SK-N-SH (cell line): Measurements from ENCODE around the gene RABL6. TPM values are rescaled to one million over a fixed set of nuclear protein-coding genes. Genes with fewer than 3 reads are reported as not detected.
"Not testable (repeated sequence)": the region's sequence is repeated elsewhere in the genome, so short reads cannot be mapped to it uniquely, and the experiment has no call there.

Experiments used
- CTCF ChIA-PET: fragments of 300-600, 350-600 bp; formaldehyde crosslinking; extraction: SDS; loops from one replicate; lab custom pipeline; 2021; lab: Yijun Ruan, JAX
- POLR2A ChIA-PET: fragments of 350-600 bp; sonication (Branson Sonifier 250); formaldehyde crosslinking; extraction: SDS; loops from one replicate; lab custom pipeline; 2020; ENCODE audit warnings: antibody characterized with exemption, inconsistent platforms; lab: Yijun Ruan, JAX
- DNase-seq: peaks from one replicate; pipeline ENCODE4 v3.0.0; 2012
- H2AFZ ChIP-seq: fragments of 200-600 bp; sonication (generic); 2 replicates; pipeline ENCODE4 v1.8.1; 2016; ENCODE audit warnings: antibody characterized with exemption, mild to moderate bottlenecking, low read depth
- H3F3A ChIP-seq: fragments of 200-600 bp; sonication (generic); replicated peaks from 2 replicates; pipeline ENCODE3; 2016; ENCODE audit warnings: antibody characterized with exemption, mild to moderate bottlenecking; ENCODE audit not compliant: insufficient read depth
- H3K27ac ChIP-seq, 2 experiments: fragments of 200-500 bp in 1 of 2; fragments of 200-600 bp in 1 of 2; sonication (Bioruptor generic) in 1 of 2; sonication (generic), shearing (Covaris generic) in 1 of 2; 2 replicates each; pipeline versions ENCODE4 v1.5.1 to v1.6.1; 2014 to 2016; ENCODE audit warnings: low read depth in 2 of 2, inconsistent platforms in 1 of 2, low read length in 1 of 2, mild to moderate bottlenecking in 1 of 2, mixed read lengths in 1 of 2
- H3K27me3 ChIP-seq: fragments of 200-600 bp; sonication (generic), shearing (Covaris generic); 2 replicates; pipeline ENCODE4 v1.6.1; 2016; ENCODE audit warnings: mixed run types; ENCODE audit not compliant: insufficient read depth
- H3K36me3 ChIP-seq, 2 experiments: fragments of 200-500 bp in 1 of 2; fragments of 200-600 bp in 1 of 2; sonication (Bioruptor generic) in 1 of 2; sonication (generic) in 1 of 2; replicated peaks in 1 of 2; 2 replicates each; pipeline versions ENCODE3 to v1.5.1; 2014 to 2016; ENCODE audit warnings: low read length in 1 of 2, mild to moderate bottlenecking in 1 of 2; ENCODE audit not compliant: insufficient read depth in 2 of 2, control insufficient read depth in 1 of 2
- H3K4me1 ChIP-seq, 2 experiments: fragments of 200-500 bp in 1 of 2; fragments of 200-600 bp in 1 of 2; sonication (Bioruptor generic) in 1 of 2; sonication (generic), shearing (Covaris generic) in 1 of 2; 2 replicates each; pipeline versions ENCODE4 v1.5.1 to v1.6.1; 2014 to 2016; ENCODE audit warnings: low read depth in 1 of 2, low read length in 1 of 2, mixed run types in 1 of 2; ENCODE audit not compliant: insufficient read depth in 2 of 2, control insufficient read depth in 1 of 2
- H3K4me2 ChIP-seq: fragments of 200-600 bp; sonication (generic), shearing (Covaris generic); 2 replicates; pipeline ENCODE4 v1.6.1; 2017; ENCODE audit warnings: mixed run types
- H3K4me3 ChIP-seq, 2 experiments: fragments of 200-500 bp in 1 of 2; fragments of 200-600 bp in 1 of 2; sonication (Bioruptor generic) in 1 of 2; sonication (generic), shearing (Covaris generic) in 1 of 2; 2 replicates each; pipeline versions ENCODE4 v1.5.1 to v1.8.1; 2014 to 2016; ENCODE audit warnings: low read depth in 2 of 2, inconsistent platforms in 1 of 2, low read length in 1 of 2, mild to moderate bottlenecking in 1 of 2, mixed read lengths in 1 of 2, moderate library complexity in 1 of 2
- H3K79me2 ChIP-seq: fragments of 200-600 bp; sonication (generic); 2 replicates; pipeline ENCODE4 v1.8.1; 2017; ENCODE audit warnings: mild to moderate bottlenecking; ENCODE audit not compliant: insufficient read depth
- H3K9ac ChIP-seq: fragments of 200-600 bp; sonication (generic); 2 replicates; pipeline ENCODE4 v1.6.1; 2017; ENCODE audit warnings: mixed run types
- H3K9me2 ChIP-seq: fragments of 200-600 bp; sonication (generic); 2 replicates; pipeline ENCODE4 v1.6.1; 2017; ENCODE audit warnings: mixed run types
- H3K9me3 ChIP-seq: fragments of 200-600 bp; sonication (generic); 2 replicates; pipeline ENCODE4 v1.6.1; 2017; ENCODE audit warnings: mixed run types, mild to moderate bottlenecking, moderate library complexity
- H4K20me1 ChIP-seq: fragments of 200-600 bp; sonication (generic); 2 replicates; pipeline ENCODE4 v1.6.1; 2017; ENCODE audit warnings: mild to moderate bottlenecking, mixed run types; ENCODE audit not compliant: insufficient read depth
- ELF1 ChIP-seq: IDR thresholded peaks from 2 replicates; pipeline ENCODE4 v1.4.0; 2012
- EP300 ChIP-seq, 2 experiments: IDR thresholded peaks; 2 replicates each; pipeline versions ENCODE4 v1.4.0 to v1.6.1; 2012; ENCODE audit warnings: borderline replicate concordance in 1 of 2, low read depth in 1 of 2, low read length in 1 of 2
- FOSL2 ChIP-seq: IDR thresholded peaks from 2 replicates; pipeline ENCODE4 v1.4.0; 2012; ENCODE audit warnings: low read depth, mild to moderate bottlenecking, moderate library complexity, borderline replicate concordance
- FOXM1 ChIP-seq: IDR thresholded peaks from 2 replicates; pipeline ENCODE4 v1.4.0; 2012; ENCODE audit warnings: low read depth, mild to moderate bottlenecking
- GATA2 ChIP-seq: sonication (generic); formaldehyde crosslinking; IDR thresholded peaks from 2 replicates; pipeline ENCODE4 v1.5.0; 2020; ENCODE audit warnings: mild to moderate bottlenecking, missing genetic modification reagents
- JUND ChIP-seq: IDR thresholded peaks from 2 replicates; pipeline ENCODE4 v1.4.0; 2012
- NFIC ChIP-seq: IDR thresholded peaks from 2 replicates; pipeline ENCODE4 v1.4.0; 2012; ENCODE audit warnings: borderline replicate concordance
- POLR2AphosphoS5 ChIP-seq: IDR thresholded peaks from 2 replicates; pipeline ENCODE4 v1.6.1; 2012; ENCODE audit warnings: low read depth, low read length
- RCOR1 ChIP-seq: fragments of 150-350 bp; IDR thresholded peaks from 2 replicates; pipeline ENCODE4 v1.6.1; 2017; ENCODE audit warnings: antibody characterized with exemption, low read length
- TCF12 ChIP-seq: IDR thresholded peaks from 2 replicates; pipeline ENCODE4 v1.4.0; 2012
- TEAD4 ChIP-seq: IDR thresholded peaks from 2 replicates; pipeline ENCODE4 v1.4.0; 2012; ENCODE audit warnings: mild to moderate bottlenecking, borderline replicate concordance; ENCODE audit not compliant: insufficient read depth
- WGBS: methylation state at CpG from one replicate; pipeline ENCODE4 v1.1.6; 2017; ENCODE audit warnings: low lambda C conversion rate; 5-methylcytosine and 5-hydroxymethylcytosine counted together
- polyA plus RNA-seq, 3 experiments: library from polyadenylated mRNA; depleted of rRNA; stranded (reverse); fragments of >200 nt; gene quantifications; 2 replicates each; pipeline ENCODE4 v1.2.3, GENCODE V29; 2012
- TF ChIP-seq, protein P1 (sequence below): IDR thresholded peaks from 2 replicates; pipeline ENCODE4 v1.4.0; 2012; ENCODE audit warnings: low read depth, borderline replicate concordance
- TF ChIP-seq, protein P2 (sequence below): fragments of 150-350 bp; IDR thresholded peaks from 2 replicates; pipeline ENCODE4 v1.6.1; 2016; ENCODE audit warnings: mild to moderate bottlenecking, low read depth, low read length
- TF ChIP-seq, protein P3 (sequence below): IDR thresholded peaks from 2 replicates; pipeline ENCODE4; 2012
- TF ChIP-seq, protein P4 (sequence below): IDR thresholded peaks from 2 replicates; pipeline ENCODE4 v1.4.0; 2012; ENCODE audit warnings: low read depth, borderline replicate concordance

RABL6 gene
- polyA plus RNA-seq, 1 of the 3 experiments (the other 2 are of a cell fraction), result 43.6 TPM

GRCh38 chr9:136832581-136832980 lies 24.8 kb downstream of the RABL6 start:
- no peak for DNase-seq
- Histone ChIP-seq H2AFZ (no peak overlapping the region), H4K20me1 (no peaks in the 10 kb centered on the region), H3K4me2 (no peak overlapping the region), H3K27me3 (no peaks in the 10 kb centered on the region), H3F3A (no peaks in the 10 kb centered on the region), H3K27ac (no peak overlapping the region), H3K79me2 (no peaks in the 10 kb centered on the region), H3K9me2 (no peaks in the 10 kb centered on the region), H3K9ac (no peak overlapping the region), H3K9me3 (no peaks in the 10 kb centered on the region), H3K4me1 (no peaks in the 10 kb centered on the region), H3K4me3 (no peak overlapping the region), H3K36me3 (peaks cover 4 to 56% of the 10 kb centered on the region in 2 experiments)
- TF ChIP-seq RCOR1 (no peak), TCF12 (no peak)
- ChIA-PET POLR2A (interaction anchor here (0.6 kb wide), 1 partner anchor 367 kb away, joined by 4 read pairs; no protein-coding TSS in a partner anchor), CTCF (interaction anchor here (1.4 to 5.7 kb wide), 2 partner anchors 9 to 112 kb away, joined by 3 to 36 read pairs; partner anchors contain the start of genes AJM1 and FBXW5)
- WGBS, result 95% methylated on average over 7 of the region's 9 CpGs

DNA sequence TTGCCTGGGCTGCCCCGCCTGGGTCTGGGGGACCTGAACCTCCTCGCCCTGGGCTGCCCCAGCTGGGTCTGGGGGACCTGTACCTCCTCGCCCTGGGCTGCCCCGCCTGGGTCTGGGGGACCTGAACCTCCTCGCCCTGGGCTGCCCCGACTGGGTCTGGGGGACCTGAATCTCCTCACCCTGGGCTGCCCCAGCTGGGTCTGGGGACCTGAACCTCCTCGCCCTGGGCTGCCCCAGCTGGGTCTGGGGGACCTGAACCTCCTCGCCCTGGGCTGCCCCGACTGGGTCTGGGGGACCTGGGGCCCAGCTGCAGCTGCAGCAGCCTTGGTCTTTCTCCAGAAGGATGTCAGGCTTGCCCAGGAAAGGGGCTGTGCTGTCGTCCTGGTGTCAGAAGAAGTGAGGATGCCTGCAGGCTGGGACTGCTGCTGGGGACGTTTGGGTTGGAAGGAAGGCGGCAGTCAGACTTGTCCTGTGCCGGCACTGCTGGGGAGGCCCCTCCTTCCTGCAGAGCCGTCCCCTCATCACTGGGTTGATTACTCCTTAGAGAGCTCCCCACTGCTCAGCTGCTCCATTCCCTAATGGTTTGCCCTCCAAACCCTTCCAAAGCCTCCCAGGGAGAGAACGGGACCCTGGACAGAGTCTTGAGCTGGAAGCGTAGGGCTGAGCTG lies 25.8 kb downstream of the RABL6 start:
- not testable (repeated sequence) for H3K9ac ChIP-seq, H3K79me2 ChIP-seq, H3K9me3 ChIP-seq, DNase-seq, H3K4me3 ChIP-seq, H3K4me2 ChIP-seq, H3K27ac ChIP-seq, H4K20me1 ChIP-seq, H3F3A ChIP-seq, H3K9me2 ChIP-seq, H3K4me1 ChIP-seq, H3K27me3 ChIP-seq, H2AFZ ChIP-seq
- peaks cover 4 to 47% of the 10 kb centered on the region in 2 experiments for H3K36me3 ChIP-seq
- POLR2A ChIA-PET, result interaction anchor here (0.6 kb wide), 1 partner anchor 366 kb away, joined by 4 read pairs; no protein-coding TSS in a partner anchor
- WGBS, result 83% methylated on average over 7 of the region's 16 CpGs
- CTCF ChIA-PET, result interaction anchor here (5.7 kb wide), 1 partner anchor 8 kb away, joined by 36 read pairs; the partner anchor contains the start of gene AJM1

DNA sequence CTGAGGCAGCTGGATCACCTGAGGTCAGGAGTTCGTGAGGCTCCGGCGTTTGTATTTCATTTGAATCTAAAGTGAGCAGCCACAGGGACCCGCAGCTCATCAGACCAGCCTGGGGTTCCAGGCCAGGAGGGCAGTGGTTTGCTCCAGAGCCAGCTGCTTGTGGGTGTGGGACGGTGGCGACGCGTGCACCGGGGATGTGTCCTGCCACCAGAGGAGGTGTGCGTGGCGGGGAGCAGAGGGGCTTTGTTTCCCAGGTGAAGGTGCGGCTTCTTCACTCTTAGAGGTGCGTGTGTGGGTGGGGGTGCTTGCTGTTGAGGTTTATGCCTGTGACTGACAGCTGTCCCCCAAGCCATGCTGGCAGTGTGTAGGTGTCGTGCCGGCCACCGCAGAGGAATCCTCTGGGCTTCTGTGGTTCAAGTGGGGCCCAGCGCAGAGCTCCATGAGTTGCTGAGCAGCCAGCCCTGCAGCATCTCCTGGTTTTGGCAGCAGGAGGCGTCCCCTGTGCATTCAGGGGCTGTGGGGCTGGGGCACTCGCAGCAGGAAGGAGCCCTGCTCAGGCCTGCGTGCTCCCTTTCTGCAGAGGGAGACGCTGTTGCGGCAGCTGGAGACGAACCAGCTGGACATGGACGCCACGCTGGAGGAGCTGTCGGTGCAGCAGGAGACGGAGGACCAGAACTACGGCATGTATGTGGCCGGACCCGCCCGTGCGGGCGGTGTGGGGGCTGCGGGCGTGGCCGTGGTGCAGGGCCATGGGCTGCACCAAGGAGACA lies 27.6 kb downstream of the RABL6 start:
- Histone ChIP-seq H3K9me3 (no peaks in the 10 kb centered on the region), H3K4me2 (no peak overlapping the region), H3K9ac (no peak overlapping the region), H3K9me2 (no peaks in the 10 kb centered on the region), H3K27ac (no peak overlapping the region), H3K4me1 (peaks cover 0 to 4% of the 10 kb centered on the region in 2 experiments; a peak in 1 of 4 replicates), H3K79me2 (no peaks in the 10 kb centered on the region), H2AFZ (no peak overlapping the region), H3K4me3 (no peak overlapping the region), H4K20me1 (no peaks in the 10 kb centered on the region), H3K27me3 (no peaks in the 10 kb centered on the region), H3K36me3 (peaks cover 4 to 39% of the 10 kb centered on the region in 2 experiments), H3F3A (no peaks in the 10 kb centered on the region)
- CTCF ChIA-PET, result interaction anchor here (0.8 to 2.2 kb wide), 5 partner anchors 7 to 194 kb away, joined by 3 to 6 read pairs (median 3); no protein-coding TSS in a partner anchor
- 97% methylated on average over 28 of the region's 36 CpGs for WGBS
- no peak for DNase-seq
- POLR2A ChIA-PET, result interaction anchor here (1.0 kb wide), 1 partner anchor 15 kb away, joined by 3 read pairs; no protein-coding TSS in a partner anchor
- TF ChIP-seq GATA2 (CRISPR knock-in tag) (no peak), FOXM1 (no peak), EP300 (IDR thresholded peaks at IDR 0.05; ENCODE audit: borderline replicate concordance in 1 of 2, low read depth in 1 of 2, low read length in 1 of 2) (no peak), ELF1 (no peak), POLR2AphosphoS5 (no peak), FOSL2 (no peak), TEAD4 (no peak), JUND (no peak), NFIC (no peak)
- TF ChIP-seq, protein P1, sequence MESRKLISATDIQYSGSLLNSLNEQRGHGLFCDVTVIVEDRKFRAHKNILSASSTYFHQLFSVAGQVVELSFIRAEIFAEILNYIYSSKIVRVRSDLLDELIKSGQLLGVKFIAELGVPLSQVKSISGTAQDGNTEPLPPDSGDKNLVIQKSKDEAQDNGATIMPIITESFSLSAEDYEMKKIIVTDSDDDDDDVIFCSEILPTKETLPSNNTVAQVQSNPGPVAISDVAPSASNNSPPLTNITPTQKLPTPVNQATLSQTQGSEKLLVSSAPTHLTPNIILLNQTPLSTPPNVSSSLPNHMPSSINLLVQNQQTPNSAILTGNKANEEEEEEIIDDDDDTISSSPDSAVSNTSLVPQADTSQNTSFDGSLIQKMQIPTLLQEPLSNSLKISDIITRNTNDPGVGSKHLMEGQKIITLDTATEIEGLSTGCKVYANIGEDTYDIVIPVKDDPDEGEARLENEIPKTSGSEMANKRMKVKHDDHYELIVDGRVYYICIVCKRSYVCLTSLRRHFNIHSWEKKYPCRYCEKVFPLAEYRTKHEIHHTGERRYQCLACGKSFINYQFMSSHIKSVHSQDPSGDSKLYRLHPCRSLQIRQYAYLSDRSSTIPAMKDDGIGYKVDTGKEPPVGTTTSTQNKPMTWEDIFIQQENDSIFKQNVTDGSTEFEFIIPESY, result no peak
- TF ChIP-seq, protein P2, sequence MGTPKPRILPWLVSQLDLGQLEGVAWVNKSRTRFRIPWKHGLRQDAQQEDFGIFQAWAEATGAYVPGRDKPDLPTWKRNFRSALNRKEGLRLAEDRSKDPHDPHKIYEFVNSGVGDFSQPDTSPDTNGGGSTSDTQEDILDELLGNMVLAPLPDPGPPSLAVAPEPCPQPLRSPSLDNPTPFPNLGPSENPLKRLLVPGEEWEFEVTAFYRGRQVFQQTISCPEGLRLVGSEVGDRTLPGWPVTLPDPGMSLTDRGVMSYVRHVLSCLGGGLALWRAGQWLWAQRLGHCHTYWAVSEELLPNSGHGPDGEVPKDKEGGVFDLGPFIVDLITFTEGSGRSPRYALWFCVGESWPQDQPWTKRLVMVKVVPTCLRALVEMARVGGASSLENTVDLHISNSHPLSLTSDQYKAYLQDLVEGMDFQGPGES, result no peak
- TF ChIP-seq, protein P3, sequence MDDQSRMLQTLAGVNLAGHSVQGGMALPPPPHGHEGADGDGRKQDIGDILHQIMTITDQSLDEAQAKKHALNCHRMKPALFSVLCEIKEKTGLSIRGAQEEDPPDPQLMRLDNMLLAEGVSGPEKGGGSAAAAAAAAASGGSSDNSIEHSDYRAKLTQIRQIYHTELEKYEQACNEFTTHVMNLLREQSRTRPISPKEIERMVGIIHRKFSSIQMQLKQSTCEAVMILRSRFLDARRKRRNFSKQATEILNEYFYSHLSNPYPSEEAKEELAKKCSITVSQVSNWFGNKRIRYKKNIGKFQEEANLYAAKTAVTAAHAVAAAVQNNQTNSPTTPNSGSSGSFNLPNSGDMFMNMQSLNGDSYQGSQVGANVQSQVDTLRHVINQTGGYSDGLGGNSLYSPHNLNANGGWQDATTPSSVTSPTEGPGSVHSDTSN, result no peak
- TF ChIP-seq, protein P4, sequence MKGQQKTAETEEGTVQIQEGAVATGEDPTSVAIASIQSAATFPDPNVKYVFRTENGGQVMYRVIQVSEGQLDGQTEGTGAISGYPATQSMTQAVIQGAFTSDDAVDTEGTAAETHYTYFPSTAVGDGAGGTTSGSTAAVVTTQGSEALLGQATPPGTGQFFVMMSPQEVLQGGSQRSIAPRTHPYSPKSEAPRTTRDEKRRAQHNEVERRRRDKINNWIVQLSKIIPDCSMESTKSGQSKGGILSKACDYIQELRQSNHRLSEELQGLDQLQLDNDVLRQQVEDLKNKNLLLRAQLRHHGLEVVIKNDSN, result no peak
